Endothelial cell of umbilical vein (primary cell): Measurements from ENCODE around the gene OOEP.

Experiments used
- CTCF ChIP-seq, 2 donors: IDR thresholded peaks; 1 replicate in 1 of 2; 2 replicates in 1 of 2; pipeline ENCODE4 v1.5.1; 2011; ENCODE audit warnings: low read length in 2 of 2, mild to moderate bottlenecking in 2 of 2, moderate library complexity in 2 of 2, control low read depth in 1 of 2, inconsistent platforms in 1 of 2, low read depth in 1 of 2; ENCODE audit not compliant: insufficient read depth in 1 of 2; ENCODE audit errors: extremely low read depth in 1 of 2
- EZH2 ChIP-seq: IDR thresholded peaks from 2 replicates; pipeline ENCODE4 v1.6.1; 2012; ENCODE audit warnings: borderline replicate concordance, low read depth, mild to moderate bottlenecking, moderate library complexity, low read length, inconsistent platforms; ENCODE audit not compliant: severe bottlenecking
- GATA2 ChIP-seq: IDR thresholded peaks from 2 replicates; pipeline ENCODE4 v1.7.0; 2011; ENCODE audit warnings: low read depth, mild to moderate bottlenecking, moderate library complexity, mixed read lengths, low read length; ENCODE audit not compliant: insufficient read length, insufficient read depth
- JUN ChIP-seq: IDR thresholded peaks from 2 replicates; pipeline ENCODE4 v1.6.1; 2011; ENCODE audit warnings: borderline replicate concordance, low read depth; ENCODE audit not compliant: insufficient read length, insufficient read depth
- MAX ChIP-seq: IDR thresholded peaks from 2 replicates; pipeline ENCODE4 v1.6.1; 2011; ENCODE audit not compliant: insufficient read depth, insufficient read length
- MYC ChIP-seq: IDR thresholded peaks from one replicate; pipeline ENCODE4 v1.6.1; 2011; ENCODE audit warnings: mild to moderate bottlenecking, low read depth, low read length
- POLR2A ChIP-seq: IDR thresholded peaks from 2 replicates; pipeline ENCODE4 v1.6.1; 2012; ENCODE audit warnings: low read depth, mild to moderate bottlenecking, control low read depth, low read length
- POLR2AphosphoS5 ChIP-seq: IDR thresholded peaks from 2 replicates; pipeline ENCODE4 v1.6.1; 2012; ENCODE audit warnings: low read depth, mild to moderate bottlenecking, control low read depth, low read length, moderate library complexity; ENCODE audit not compliant: insufficient read depth

- TF ChIP-seq CTCF (IDR thresholded peaks at IDR 0.05; ENCODE audit: extremely low read depth in 1 of 2, insufficient read depth in 1 of 2, low read depth in 1 of 2, low read length in 2 of 2) = no peak
- no peak for TF ChIP-seq MAX
- TF ChIP-seq POLR2A = no peak
- TF ChIP-seq EZH2 = no peak
- TF ChIP-seq POLR2AphosphoS5 = no peak
- no peak for TF ChIP-seq MYC
- TF ChIP-seq JUN = no peak
- TF ChIP-seq GATA2 = no peak
Observed at GRCh38 chr6:73341335-73341734, 28.4 kb downstream of the OOEP start.
